ENCODE results near the gene AKR7A2. TPM values are rescaled to one million over a fixed set of nuclear protein-coding genes. Genes with fewer than 3 reads are reported as not detected.

AKR7A2 gene
- total and polyA plus RNA-seq, 12 donors: 6.8 to 48.5 (median 43.0) TPM

DNA sequence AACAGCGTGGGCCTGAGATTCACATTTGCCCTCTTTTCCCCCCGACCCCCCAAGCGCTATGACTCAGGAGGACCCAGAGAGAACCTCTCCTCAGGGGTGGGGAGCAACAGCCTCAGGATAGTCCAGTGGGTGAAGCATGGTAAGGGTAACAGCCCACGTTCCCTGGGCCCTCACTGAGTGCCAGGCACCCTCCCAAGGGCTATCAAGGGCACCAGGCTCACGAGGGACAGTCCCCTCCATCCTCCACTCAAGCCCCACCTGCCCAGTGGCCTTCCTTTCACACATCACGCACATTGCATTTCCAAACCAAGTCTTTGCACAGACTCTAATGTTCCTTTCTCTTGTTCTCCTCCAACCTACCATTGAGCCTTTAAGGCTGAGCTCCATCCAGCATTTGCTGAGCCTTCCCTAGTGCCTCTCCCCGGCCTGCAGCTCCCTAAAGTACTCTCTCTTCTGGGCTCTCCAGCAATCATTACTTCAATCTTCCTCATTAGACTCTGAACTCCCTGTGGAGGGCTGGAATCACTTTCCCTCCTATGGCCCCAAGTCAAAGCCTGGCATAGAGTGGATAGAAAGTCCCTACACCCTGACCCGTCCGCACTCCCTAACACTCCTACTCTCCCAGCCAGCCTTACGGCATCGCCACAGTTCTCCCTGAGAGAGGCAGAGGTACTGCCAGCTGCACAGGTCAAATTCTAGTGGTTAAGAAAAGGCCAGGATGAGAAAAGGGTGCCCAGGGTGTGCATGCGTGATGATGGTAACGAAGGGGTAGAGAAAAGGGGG lies 1.0 kb downstream of the AKR7A2 start:
- ATAC-seq (no peak), DNase-seq (no peak)
- peak overlapping the region; percentile 43 to 99 (median 81) for H3K4me3 ChIP-seq
- intact Hi-C loops (cut with DNase I): no loop called here
- TF ChIP-seq, protein P1, sequence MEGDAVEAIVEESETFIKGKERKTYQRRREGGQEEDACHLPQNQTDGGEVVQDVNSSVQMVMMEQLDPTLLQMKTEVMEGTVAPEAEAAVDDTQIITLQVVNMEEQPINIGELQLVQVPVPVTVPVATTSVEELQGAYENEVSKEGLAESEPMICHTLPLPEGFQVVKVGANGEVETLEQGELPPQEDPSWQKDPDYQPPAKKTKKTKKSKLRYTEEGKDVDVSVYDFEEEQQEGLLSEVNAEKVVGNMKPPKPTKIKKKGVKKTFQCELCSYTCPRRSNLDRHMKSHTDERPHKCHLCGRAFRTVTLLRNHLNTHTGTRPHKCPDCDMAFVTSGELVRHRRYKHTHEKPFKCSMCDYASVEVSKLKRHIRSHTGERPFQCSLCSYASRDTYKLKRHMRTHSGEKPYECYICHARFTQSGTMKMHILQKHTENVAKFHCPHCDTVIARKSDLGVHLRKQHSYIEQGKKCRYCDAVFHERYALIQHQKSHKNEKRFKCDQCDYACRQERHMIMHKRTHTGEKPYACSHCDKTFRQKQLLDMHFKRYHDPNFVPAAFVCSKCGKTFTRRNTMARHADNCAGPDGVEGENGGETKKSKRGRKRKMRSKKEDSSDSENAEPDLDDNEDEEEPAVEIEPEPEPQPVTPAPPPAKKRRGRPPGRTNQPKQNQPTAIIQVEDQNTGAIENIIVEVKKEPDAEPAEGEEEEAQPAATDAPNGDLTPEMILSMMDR (IDR thresholded peaks at IDR 0.05): no peak
- H3K27ac ChIP-seq: peak overlapping the region in 2 of 10 donors; percentile 90 to 92
- 43 to 52% methylated on average over 13 of the region's 13 CpGs for WGBS, 2 donors
- peaks cover 0 to 31% (median 13%) of the 10 kb centered on the region in 9 donors for H3K36me3 ChIP-seq
- no peaks in the 10 kb centered on the region for H3K9me3 ChIP-seq
- H3K4me1 ChIP-seq: peaks cover 9 to 44% (median 27%) of the 10 kb centered on the region in 9 donors
- no peaks in the 10 kb centered on the region for H3K27me3 ChIP-seq

- no peaks in the 10 kb centered on the region for H3K27me3 ChIP-seq
- peaks cover 0 to 40% (median 21%) of the 10 kb centered on the region in 9 donors for H3K36me3 ChIP-seq
- intact Hi-C loops (cut with DNase I): no loop called here
- TF ChIP-seq, protein P1 (IDR thresholded peaks at IDR 0.05): no peak
- no peak overlapping the region for H3K4me3 ChIP-seq
- no peaks in the 10 kb centered on the region for H3K9me3 ChIP-seq
- no peak for DNase-seq
- H3K27ac ChIP-seq: no peak overlapping the region
- ATAC-seq: no peak
- H3K4me1 ChIP-seq: peaks cover 9 to 36% (median 24%) of the 10 kb centered on the region in 9 donors
- WGBS, 2 donors: 90 to 96% methylated on average over 7 of the region's 7 CpGs
Measured at GRCh38 chr1:19310061-19310460, 1.9 kb downstream of the AKR7A2 start.

DNA sequence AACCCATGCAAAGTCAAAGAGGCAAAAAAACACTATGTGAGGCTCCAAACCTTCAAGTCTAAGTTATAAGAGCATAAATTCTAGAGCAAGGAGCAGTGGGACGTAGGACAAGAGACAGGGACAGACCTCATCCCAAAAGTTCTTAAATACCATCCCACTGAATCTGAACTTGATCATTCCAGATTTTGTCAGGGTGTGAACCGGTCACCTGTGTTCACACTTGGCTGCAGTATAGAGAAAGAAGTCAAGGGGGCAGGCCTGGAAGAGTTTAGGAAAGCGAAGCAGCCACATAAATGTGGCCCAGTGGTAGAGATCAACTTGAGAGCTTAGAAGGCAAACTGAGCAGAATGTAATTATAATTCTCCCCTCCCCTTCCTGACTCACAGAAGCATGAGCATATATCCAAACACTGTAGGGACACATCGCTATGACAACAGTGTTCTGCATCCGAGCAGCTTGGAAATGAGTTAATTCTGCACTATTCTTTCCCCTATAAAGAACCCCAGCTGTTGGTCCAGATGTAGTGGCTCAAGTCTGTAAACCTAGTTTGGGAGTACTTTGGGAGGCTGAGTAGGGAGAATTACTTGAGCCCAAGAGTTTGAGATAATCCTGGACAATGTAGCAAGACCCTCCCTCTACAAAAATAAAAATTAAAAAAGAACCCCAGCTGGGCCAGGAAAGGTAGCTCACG lies 2.7 kb downstream of the AKR7A2 start:
- no peak overlapping the region for H3K4me3 ChIP-seq

DNA sequence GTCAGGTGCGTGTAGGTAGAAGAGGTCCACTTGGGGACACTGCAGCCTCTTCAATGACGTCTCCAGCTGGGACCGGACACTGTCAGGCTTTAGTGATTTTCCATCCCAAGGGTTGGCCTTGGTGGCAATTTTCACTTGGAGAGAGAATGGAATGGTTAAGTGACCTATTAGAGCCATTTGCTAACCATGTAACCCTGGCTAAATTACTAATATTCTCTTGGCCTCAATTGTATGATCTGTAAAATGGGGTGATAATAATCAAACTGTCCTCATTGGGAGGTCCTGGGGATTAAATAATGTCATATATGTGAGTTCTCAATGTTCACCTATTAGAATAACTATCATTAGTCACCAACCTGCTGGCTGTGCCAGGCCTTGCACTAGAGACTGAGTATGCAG lies 3.4 kb downstream of the AKR7A2 start:
- peaks cover 0 to 53% (median 37%) of the 10 kb centered on the region in 9 donors for H3K36me3 ChIP-seq
- H3K9me3 ChIP-seq: no peaks in the 10 kb centered on the region
- H3K27ac ChIP-seq: no peak overlapping the region
- TF ChIP-seq, protein P1 (IDR thresholded peaks at IDR 0.05): no peak
- no peak overlapping the region for H3K4me3 ChIP-seq
- intact Hi-C loops (cut with DNase I): no loop called here
- peaks cover 9 to 27% (median 17%) of the 10 kb centered on the region in 9 donors for H3K4me1 ChIP-seq
- no peak for DNase-seq
- WGBS, 2 donors: 98 to 99% methylated on average over 3 of the region's 3 CpGs
- H3K27me3 ChIP-seq: no peaks in the 10 kb centered on the region
- no peak for ATAC-seq

More for the DNA sequence above, 2.7 kb downstream of the AKR7A2 start:
- intact Hi-C loops (cut with DNase I): no loop called here
- H3K36me3 ChIP-seq: peaks cover 0 to 45% (median 29%) of the 10 kb centered on the region in 9 donors
- H3K27ac ChIP-seq: no peak overlapping the region
- 79 to 90% methylated on average over 6 of the region's 6 CpGs for WGBS, 2 donors
- H3K4me1 ChIP-seq: peaks cover 9 to 32% (median 20%) of the 10 kb centered on the region in 9 donors
- no peak for DNase-seq
- no peaks in the 10 kb centered on the region for H3K9me3 ChIP-seq
- no peak for ATAC-seq
- H3K27me3 ChIP-seq: no peaks in the 10 kb centered on the region
- TF ChIP-seq, protein P1 (IDR thresholded peaks at IDR 0.05): no peak

Data from heart right ventricle (tissue), 16 donors.